GM13977 (cell line): ENCODE data around the gene MRPL44.
A peak's percentile ranks its signal among the peaks of the same experiment; 100 is the strongest.

Experiments used
- DNase-seq: peaks from one replicate; pipeline ENCODE4 v3.0.0; 2012; ENCODE audit warnings: low spot score
- CTCF ChIP-seq: IDR thresholded peaks from 2 replicates; pipeline ENCODE4 v1.5.1; 2012; ENCODE audit warnings: mild to moderate bottlenecking, control low read depth; ENCODE audit not compliant: insufficient read depth; ENCODE audit errors: extremely low read depth, missing control alignments
- in situ Hi-C: fragments of 300-500 bp; cut with MboI; formaldehyde crosslinking; loops from one replicate; pipeline ENCODE4 v1.12.0; 2022; ENCODE audit warnings: low sequenced_read_pairs, low pct_unique_long_range_greater_than_20kb, mixed read lengths, inconsistent platforms; ENCODE audit not compliant: unreplicated experiment

MRPL44 gene

GRCh38 chr2:223957092-223957851 lies at the start of gene MRPL44:
MRPL44 (plus strand) TSS chr2:223957463; CDS start chr2:223957473, 10 bp downstream.
- in situ Hi-C loops = loop anchor here (10.0 kb wide), 1 partner anchor 182 kb away; no protein-coding TSS in a partner anchor
- no peak for TF ChIP-seq CTCF
- DNase-seq = peak; percentile 90

GRCh38 chr2:223908304-223908998 lies 48.8 kb upstream of the MRPL44 start:
- TF ChIP-seq CTCF = no peak
- no peak for DNase-seq
- in situ Hi-C loops = no loop called here

GRCh38 chr2:223909001-223909741 lies 48.1 kb upstream of the MRPL44 start:
- no peak for TF ChIP-seq CTCF
- in situ Hi-C loops = no loop called here
- no peak for DNase-seq

GRCh38 chr2:223914324-223914723 lies 42.9 kb upstream of the MRPL44 start:
- DNase-seq = no peak
- TF ChIP-seq CTCF = no peak

GRCh38 chr2:223915071-223915470 lies 42.2 kb upstream of the MRPL44 start:
- DNase-seq = no peak
- in situ Hi-C loops = no loop called here
- no peak for TF ChIP-seq CTCF

More at GRCh38 chr2:223914324-223914723, 42.9 kb upstream of the MRPL44 start:
- in situ Hi-C loops = no loop called here

GRCh38 chr2:223916181-223916920 lies 40.9 kb upstream of the MRPL44 start:
- in situ Hi-C loops = no loop called here
- no peak for TF ChIP-seq CTCF
- DNase-seq = no peak
